Brain microvascular endothelial cell (primary cell): Measurements from ENCODE around the gene MIX23.
"Not testable (repeated sequence)": the region's sequence is repeated elsewhere in the genome, so short reads cannot be mapped to it uniquely, and the experiment has no call there.

Source experiments
- DNase-seq: peaks from one replicate; pipeline ENCODE4 v3.0.0-alpha.2; 2020
- H3K27ac ChIP-seq: fragments of 250-450 bp; sonication (Bioruptor Pico); 2 replicates; pipeline ENCODE4 v1.5.1; 2020; ENCODE audit warnings: mild to moderate bottlenecking, moderate library complexity
- H3K27me3 ChIP-seq: fragments of 250-450 bp; sonication (Bioruptor Pico); replicated peaks from 2 replicates; pipeline ENCODE4 v1.5.1; 2020; ENCODE audit warnings: mild to moderate bottlenecking
- H3K36me3 ChIP-seq: fragments of 250-450 bp; sonication (Bioruptor Pico); replicated peaks from 2 replicates; pipeline ENCODE4 v1.5.1; 2020; ENCODE audit warnings: mild to moderate bottlenecking
- H3K4me3 ChIP-seq: 2 replicates; pipeline ENCODE4 v1.5.1; 2011; ENCODE audit warnings: low read depth, mild to moderate bottlenecking, control low read depth, low read length, moderate library complexity
- in situ Hi-C: cut with HindIII; loops from 2 replicates; pipeline ENCODE4 v1.10.0; 2017; ENCODE audit warnings: low sequenced_read_pairs, low pct_ligation_motif_present
- TF ChIP-seq, protein P1 (sequence below): IDR thresholded peaks from 2 replicates; pipeline ENCODE4 v1.5.1; 2011; ENCODE audit warnings: low read depth, mild to moderate bottlenecking, moderate library complexity, low read length, control low read depth, inconsistent platforms; ENCODE audit errors: missing control alignments

Gene MIX23

DNA sequence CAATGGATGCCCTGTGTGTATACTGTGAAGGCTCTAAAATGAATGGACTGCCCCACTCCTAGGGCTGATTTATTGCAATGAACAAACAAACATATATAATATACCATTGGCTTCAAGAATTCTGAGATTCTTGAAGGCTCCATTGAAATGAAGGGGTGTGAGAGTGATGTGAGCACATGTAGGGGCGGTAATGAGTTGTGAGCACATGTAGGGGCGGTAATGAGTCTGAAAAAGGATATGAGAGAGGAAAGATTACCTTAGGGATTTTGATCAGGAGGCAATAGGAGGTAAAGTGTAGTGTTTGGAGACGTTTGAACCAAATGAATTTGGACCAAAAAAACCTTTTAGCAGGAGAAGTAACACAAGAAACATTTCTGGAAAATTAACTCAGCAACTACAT lies 4.7 kb upstream of the MIX23 start:
- no peaks in the 10 kb centered on the region for H3K27me3 ChIP-seq
- in situ Hi-C loops: no loop called here
- TF ChIP-seq, protein P1, sequence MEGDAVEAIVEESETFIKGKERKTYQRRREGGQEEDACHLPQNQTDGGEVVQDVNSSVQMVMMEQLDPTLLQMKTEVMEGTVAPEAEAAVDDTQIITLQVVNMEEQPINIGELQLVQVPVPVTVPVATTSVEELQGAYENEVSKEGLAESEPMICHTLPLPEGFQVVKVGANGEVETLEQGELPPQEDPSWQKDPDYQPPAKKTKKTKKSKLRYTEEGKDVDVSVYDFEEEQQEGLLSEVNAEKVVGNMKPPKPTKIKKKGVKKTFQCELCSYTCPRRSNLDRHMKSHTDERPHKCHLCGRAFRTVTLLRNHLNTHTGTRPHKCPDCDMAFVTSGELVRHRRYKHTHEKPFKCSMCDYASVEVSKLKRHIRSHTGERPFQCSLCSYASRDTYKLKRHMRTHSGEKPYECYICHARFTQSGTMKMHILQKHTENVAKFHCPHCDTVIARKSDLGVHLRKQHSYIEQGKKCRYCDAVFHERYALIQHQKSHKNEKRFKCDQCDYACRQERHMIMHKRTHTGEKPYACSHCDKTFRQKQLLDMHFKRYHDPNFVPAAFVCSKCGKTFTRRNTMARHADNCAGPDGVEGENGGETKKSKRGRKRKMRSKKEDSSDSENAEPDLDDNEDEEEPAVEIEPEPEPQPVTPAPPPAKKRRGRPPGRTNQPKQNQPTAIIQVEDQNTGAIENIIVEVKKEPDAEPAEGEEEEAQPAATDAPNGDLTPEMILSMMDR: no peak
- H3K27ac ChIP-seq: no peak overlapping the region
- no peak overlapping the region for H3K4me3 ChIP-seq
- DNase-seq: no peak
- no peaks in the 10 kb centered on the region for H3K36me3 ChIP-seq

DNA sequence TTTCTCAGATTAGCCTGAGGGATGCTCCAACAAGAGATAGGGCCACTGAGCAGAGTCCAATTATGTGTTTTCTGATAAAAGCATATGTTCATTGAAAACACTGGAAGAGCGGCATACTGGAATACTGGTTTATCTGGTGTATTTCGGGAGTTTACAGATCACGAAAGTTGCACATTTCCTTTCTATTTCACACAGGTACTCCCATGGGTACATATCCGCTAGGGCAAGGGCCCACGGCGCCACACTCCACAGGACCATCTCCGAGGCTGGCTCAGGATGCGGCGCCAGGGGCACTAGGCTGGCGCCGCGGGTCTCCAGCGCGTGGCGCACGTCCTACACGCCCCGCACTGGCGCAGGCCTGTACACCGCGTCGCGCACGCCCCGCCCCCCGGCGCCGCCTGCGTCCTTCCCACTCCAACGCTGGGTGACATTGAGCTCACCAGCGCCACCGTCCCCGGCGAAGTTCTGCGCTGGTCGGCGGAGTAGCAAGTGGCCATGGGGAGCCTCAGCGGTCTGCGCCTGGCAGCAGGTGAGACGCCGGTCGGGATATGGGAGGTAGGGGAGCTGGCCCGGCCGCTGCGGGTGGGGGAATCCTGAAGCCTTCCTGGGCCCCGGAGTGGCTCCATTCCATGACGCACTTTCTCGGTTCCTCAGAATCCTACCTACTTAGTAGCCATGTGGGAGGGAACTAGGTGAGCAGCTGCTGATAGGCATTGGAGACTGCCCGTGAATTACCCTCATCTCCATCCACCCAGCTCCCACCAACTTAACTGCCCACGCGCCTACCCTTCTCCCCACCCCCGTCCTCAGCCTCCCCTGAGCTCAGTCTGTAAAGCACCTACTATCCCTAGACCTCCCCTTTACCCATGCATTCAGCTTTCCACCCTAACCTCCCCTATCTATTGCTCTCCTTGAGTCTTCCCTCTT lies 1.0 kb upstream of the MIX23 start, which contains the start of gene FAM162A:
FAM162A (plus strand) TSS at position 412 of the 927 bp plus-strand sequence; CDS start at position 496, 84 bp downstream.
- peak within 1 kb of the TSS; percentile 40 for H3K27ac ChIP-seq
- TF ChIP-seq, protein P1: peak; percentile 55
- in situ Hi-C loops: no loop called here
- peak; percentile 82 for DNase-seq
- no peaks in the 10 kb centered on the region for H3K36me3 ChIP-seq
- no peaks in the 10 kb centered on the region for H3K27me3 ChIP-seq
- H3K4me3 ChIP-seq: peak within 1 kb of the TSS; percentile 93

DNA sequence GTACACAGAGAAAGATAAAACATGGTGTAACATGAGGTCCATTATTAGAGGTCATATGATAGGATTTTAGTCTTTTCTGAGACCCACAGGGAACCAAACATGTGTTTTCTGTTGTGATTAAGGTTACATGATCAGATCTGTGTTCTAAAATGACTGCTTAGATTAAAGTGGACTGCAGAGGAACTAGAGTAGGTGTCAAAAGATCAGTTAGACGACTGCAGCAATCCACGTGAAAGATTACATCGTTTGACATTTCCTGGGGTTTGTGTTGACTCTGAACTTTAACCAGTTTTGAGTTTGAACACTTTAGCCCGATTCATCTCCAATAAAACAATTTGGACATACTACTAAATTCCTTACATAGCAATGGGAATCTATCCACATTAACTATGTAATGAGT lies 5.1 kb downstream of the MIX23 start:
- in situ Hi-C loops: no loop called here
- Histone ChIP-seq H3K4me3 (no peak overlapping the region), H3K27ac (no peak overlapping the region), H3K27me3 (no peaks in the 10 kb centered on the region), H3K36me3 (no peaks in the 10 kb centered on the region)
- TF ChIP-seq, protein P1: no peak
- DNase-seq: no peak

DNA sequence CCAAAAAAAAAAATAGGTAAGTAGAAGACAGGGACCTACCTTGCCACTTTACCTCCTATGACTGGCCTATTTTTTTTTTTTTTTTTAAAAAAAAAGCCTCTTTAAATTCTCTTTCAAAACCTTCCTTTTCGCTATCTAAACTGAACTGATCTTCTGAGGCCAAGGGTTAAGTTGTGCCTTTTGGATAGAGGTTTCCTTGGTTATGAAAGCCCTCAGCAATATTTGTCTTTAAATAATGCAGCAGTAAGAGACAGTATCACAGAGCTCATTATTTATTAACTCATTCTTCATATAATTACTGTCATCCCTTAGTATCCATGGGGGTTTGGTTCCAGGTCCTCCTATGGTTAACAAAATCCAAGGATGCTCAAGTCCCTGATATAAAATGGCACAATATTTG lies 9.0 kb downstream of the MIX23 start:
- Histone ChIP-seq H3K27me3 (no peaks in the 10 kb centered on the region), H3K4me3 (no peak overlapping the region), H3K36me3 (peaks cover 7% of the 10 kb centered on the region), H3K27ac (no peak overlapping the region)
- TF ChIP-seq, protein P1: no peak
- in situ Hi-C loops: no loop called here
- DNase-seq: no peak

DNA sequence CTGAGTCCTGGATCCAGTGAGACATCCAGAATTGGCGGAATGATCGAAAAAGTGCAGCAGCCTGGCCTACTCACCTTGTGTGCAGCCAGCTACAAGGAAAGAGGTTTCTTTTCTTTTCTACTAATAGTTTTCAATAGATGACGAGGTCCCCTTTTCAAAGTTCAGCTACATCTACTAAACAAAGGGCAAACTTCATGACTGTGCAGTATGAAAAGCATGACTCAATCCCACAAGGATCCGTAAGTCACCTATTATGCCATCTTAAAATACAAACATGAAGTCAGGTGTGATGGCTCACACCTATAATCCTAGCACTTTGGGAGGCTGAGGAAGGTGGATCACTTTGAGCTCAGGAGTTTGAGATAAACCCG lies 16.7 kb downstream of the MIX23 start:
- DNase-seq: no peak
- TF ChIP-seq, protein P1: no peak
- peaks cover 12% of the 10 kb centered on the region for H3K36me3 ChIP-seq
- in situ Hi-C loops: no loop called here
- H3K4me3 ChIP-seq: no peak overlapping the region
- no peak overlapping the region for H3K27ac ChIP-seq
- no peaks in the 10 kb centered on the region for H3K27me3 ChIP-seq

DNA sequence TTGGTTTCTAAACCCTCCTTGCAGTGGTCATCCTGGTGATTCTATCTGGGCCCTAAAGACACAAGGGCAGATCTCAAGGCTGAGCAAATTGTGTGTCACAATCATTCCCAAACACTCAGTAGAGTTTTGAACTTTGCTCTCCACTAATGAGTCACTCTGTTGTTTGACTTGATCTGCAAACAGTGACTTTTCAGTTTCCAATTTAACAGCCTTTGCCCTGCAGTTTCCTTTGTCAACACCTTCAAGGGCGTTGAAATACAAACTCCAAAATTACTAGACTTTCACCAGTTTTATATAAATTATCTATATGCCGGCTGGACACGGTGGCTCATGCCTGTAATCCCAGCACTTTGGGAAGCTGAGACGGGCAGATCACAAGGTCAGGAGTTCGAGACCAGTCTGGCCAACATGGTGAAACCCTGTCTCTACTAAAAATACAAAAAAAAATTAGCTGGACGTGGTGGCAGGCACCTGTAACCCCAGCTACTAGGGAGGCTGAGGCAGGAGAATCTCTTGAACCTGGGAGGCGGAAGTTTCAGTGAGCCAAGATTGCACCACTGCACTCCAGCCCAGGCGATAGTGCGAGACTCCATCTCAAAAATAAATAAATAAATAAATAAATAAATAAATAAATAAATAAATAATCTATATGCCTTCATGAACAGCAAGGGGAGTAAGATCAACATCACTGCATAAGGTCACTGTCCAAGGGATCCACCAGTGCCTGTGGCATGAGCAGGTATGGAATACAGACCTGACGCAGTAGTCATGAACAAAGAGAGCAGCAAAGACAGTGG lies 17.3 kb downstream of the MIX23 start:
- H3K27me3 ChIP-seq, H3K27ac ChIP-seq, H3K4me3 ChIP-seq, in situ Hi-C loops: not testable (repeated sequence)
- DNase-seq: peak; percentile 48
- H3K36me3 ChIP-seq: peaks cover 10% of the 10 kb centered on the region
